Thyroid gland (tissue), 4 donors: ENCODE measurements around the gene HHIPL1. TPM values are rescaled to one million over a fixed set of nuclear protein-coding genes. Genes with fewer than 3 reads are reported as not detected.

Experiments
- DNase-seq, 2 donors: peaks; one replicate each; pipeline ENCODE4 v3.0.0-alpha.2; 2019
- H3K27ac ChIP-seq, 3 donors: fragments of 200-600 bp; sonication (generic); 1 replicate in 2 of 3; 2 replicates in 1 of 3; pipeline ENCODE4 v1.5.1; 2016 to 2019; ENCODE audit warnings: mild to moderate bottlenecking in 1 of 3, moderate library complexity in 1 of 3
- H3K27me3 ChIP-seq: fragments of 200-600 bp; sonication (generic); one replicate; pipeline ENCODE4 v1.5.1; 2019
- H3K36me3 ChIP-seq, 2 donors: fragments of 200-600 bp; sonication (generic); one replicate each; pipeline ENCODE4 v1.5.1; 2016 to 2019
- H3K4me1 ChIP-seq, 2 donors: fragments of 200-600 bp; sonication (generic); one replicate each; pipeline ENCODE4 v1.5.1; 2017 to 2019
- H3K4me3 ChIP-seq, 3 donors: fragments of 200-600 bp; sonication (generic); replicated peaks in 1 of 3; 1 replicate in 2 of 3; 2 replicates in 1 of 3; pipeline ENCODE4 v1.5.1; 2016; ENCODE audit warnings: mild to moderate bottlenecking in 1 of 3
- H3K9me3 ChIP-seq: fragments of 200-600 bp; sonication (generic); one replicate; pipeline ENCODE4 v1.5.1; 2017
- POLR2A ChIP-seq, 2 donors: fragments of 450-650 bp; IDR thresholded peaks; one replicate each; pipeline ENCODE4 v1.6.1; 2017; ENCODE audit warnings: antibody characterized with exemption in 2 of 2, mild to moderate bottlenecking in 2 of 2, moderate library complexity in 1 of 2
- WGBS, 2 donors: methylation state at CpG; one replicate each; pipeline ENCODE4 v1.1.5; 2017; 5-methylcytosine and 5-hydroxymethylcytosine counted together
- intact Hi-C: fragments of 100-400 bp; cut with DNase I; formaldehyde crosslinking; loops from one replicate; pipeline ENCODE4 v1.15.1; 2023
- total RNA-seq, 4 donors: library from RNA; depleted of rRNA; stranded (reverse); fragments of >200 nt; gene quantifications; one replicate each; pipeline ENCODE4 v1.2.3, GENCODE V29; 2016
- TF ChIP-seq, protein P1 (sequence below), 6 experiments: fragments of 200-600 bp in 3 of 6; fragments of 450-650 bp in 3 of 6; sonication (generic) in 3 of 6; IDR thresholded peaks; one replicate each; pipeline ENCODE4 v1.5.1; 2016 to 2019; ENCODE audit warnings: antibody characterized with exemption in 6 of 6, mild to moderate bottlenecking in 2 of 6, inconsistent platforms in 1 of 6, moderate library complexity in 1 of 6

HHIPL1 gene
- total RNA-seq, 4 donors from 2014 or later = 0.98 to 2.7 (median 1.1) TPM

DNA sequence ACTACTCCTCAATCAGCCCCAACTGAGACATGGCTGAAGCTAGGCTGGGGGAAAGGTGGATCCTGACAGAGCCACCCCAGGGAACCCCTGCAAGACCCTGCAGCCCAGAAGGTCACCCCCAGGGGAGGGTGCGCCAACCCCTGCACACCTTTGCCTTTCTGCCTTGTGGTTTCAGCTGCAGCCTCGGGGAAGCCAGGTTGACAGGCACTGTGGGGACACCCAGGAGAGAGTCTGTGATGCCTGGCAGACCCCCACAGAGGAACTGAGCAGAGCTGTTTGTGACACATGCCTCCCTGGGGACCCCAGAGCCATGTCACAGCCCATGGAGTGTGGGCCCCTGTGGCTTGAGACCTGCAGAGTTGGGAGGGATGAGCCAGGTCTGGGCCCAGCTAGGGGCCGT is 11.8 kb upstream of the HHIPL1 start:
- WGBS, 2 donors = 82 to 95% methylated on average over 2 to 3 of the region's 3 CpGs
- H3K36me3 ChIP-seq = no peaks in the 10 kb centered on the region
- H3K4me1 ChIP-seq = peaks cover 0 to 3% of the 10 kb centered on the region in 2 donors
- no peaks in the 10 kb centered on the region for H3K9me3 ChIP-seq
- TF ChIP-seq POLR2A (IDR thresholded peaks at IDR 0.05) = no peak
- TF ChIP-seq, protein P1, sequence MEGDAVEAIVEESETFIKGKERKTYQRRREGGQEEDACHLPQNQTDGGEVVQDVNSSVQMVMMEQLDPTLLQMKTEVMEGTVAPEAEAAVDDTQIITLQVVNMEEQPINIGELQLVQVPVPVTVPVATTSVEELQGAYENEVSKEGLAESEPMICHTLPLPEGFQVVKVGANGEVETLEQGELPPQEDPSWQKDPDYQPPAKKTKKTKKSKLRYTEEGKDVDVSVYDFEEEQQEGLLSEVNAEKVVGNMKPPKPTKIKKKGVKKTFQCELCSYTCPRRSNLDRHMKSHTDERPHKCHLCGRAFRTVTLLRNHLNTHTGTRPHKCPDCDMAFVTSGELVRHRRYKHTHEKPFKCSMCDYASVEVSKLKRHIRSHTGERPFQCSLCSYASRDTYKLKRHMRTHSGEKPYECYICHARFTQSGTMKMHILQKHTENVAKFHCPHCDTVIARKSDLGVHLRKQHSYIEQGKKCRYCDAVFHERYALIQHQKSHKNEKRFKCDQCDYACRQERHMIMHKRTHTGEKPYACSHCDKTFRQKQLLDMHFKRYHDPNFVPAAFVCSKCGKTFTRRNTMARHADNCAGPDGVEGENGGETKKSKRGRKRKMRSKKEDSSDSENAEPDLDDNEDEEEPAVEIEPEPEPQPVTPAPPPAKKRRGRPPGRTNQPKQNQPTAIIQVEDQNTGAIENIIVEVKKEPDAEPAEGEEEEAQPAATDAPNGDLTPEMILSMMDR (IDR thresholded peaks at IDR 0.05) = no peak
- no peak overlapping the region for H3K4me3 ChIP-seq
- H3K27me3 ChIP-seq = no peaks in the 10 kb centered on the region
- no peak for DNase-seq
- intact Hi-C loops = no loop called here
- H3K27ac ChIP-seq = no peak overlapping the region

DNA sequence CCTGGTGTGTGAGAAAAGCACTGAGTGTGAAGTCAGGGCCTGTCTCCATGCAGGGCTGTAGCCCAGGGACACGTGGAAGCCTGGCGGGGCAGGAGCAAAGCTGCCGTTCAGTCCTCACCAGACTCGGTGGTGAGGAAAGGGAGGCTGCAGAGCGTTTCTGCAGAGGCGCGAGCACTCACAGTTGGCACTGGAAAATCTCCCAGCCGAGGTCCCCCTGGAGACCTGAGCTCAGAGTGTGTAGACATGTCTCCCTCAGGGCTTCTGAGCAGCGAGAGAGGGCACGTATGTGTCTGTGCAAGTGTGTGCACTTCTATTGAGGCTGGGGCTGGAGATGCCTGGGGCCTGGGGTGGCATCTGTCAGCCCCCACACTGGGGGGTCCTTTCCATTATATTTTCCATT is 11.0 kb upstream of the HHIPL1 start:
- no peak for TF ChIP-seq POLR2A (IDR thresholded peaks at IDR 0.05)
- TF ChIP-seq, protein P1 (IDR thresholded peaks at IDR 0.05) = no peak
- WGBS, 2 donors = 74 to 82% methylated on average over 10 of the region's 10 CpGs
- intact Hi-C loops = no loop called here

DNA sequence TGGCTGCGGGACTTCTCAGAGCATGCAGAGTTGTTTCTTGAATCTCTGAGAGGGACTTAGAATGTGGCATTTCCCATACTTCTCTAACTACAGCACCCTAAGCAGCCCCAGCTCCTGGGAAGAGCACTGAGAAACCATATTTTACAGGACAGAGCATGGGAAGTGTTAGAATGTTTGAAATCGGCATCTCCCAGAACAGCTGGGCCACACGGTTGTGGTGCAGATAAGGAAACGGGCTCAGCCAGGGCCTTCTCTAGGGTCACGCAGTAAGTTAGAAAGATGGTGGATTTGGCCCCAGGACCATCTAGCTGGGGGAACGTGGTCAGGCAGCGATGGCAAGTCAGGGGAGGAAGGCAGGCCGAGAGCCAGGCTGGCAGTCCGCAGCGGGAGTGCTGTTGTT is 10.5 kb upstream of the HHIPL1 start:
- H3K4me3 ChIP-seq = no peak overlapping the region
- TF ChIP-seq, protein P1 (IDR thresholded peaks at IDR 0.05) = no peak
- no peak for TF ChIP-seq POLR2A (IDR thresholded peaks at IDR 0.05)
- intact Hi-C loops = no loop called here
- no peaks in the 10 kb centered on the region for H3K4me1 ChIP-seq
- no peaks in the 10 kb centered on the region for H3K27me3 ChIP-seq
- 86 to 88% methylated on average over 8 to 10 of the region's 10 CpGs for WGBS, 2 donors
- H3K36me3 ChIP-seq = no peaks in the 10 kb centered on the region
- no peak for DNase-seq
- no peak overlapping the region for H3K27ac ChIP-seq
- H3K9me3 ChIP-seq = no peaks in the 10 kb centered on the region

More for the DNA sequence above, 11.0 kb upstream of the HHIPL1 start:
- Histone ChIP-seq H3K4me3 (no peak overlapping the region), H3K27me3 (no peaks in the 10 kb centered on the region), H3K27ac (no peak overlapping the region), H3K9me3 (no peaks in the 10 kb centered on the region), H3K36me3 (no peaks in the 10 kb centered on the region), H3K4me1 (peaks cover 0 to 2% of the 10 kb centered on the region in 2 donors)
- DNase-seq = no peak

DNA sequence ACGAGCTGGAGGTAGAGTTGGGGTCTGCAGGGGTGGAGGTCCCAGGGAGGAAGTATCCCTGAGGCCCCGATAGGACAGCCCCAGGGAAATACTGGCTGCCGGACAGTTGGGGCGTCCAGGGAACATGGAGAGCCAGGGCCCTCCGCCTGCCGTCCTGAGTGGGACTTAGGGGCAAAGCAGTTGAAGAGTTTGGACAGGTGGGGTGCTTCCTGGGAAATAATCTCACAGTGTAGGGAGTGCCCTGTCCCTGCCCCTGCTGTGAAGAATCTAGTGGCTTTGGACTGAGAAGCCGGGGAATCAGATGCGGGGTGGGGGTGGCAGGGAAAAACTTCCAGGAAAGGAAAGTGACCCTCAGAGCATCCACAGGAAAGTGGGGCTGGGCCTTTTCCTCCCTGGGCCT is 9.8 kb upstream of the HHIPL1 start:
- 75 to 83% methylated on average over 8 of the region's 8 CpGs for WGBS, 2 donors
- intact Hi-C loops = no loop called here
- DNase-seq = no peak
- Histone ChIP-seq H3K9me3 (no peaks in the 10 kb centered on the region), H3K36me3 (no peaks in the 10 kb centered on the region), H3K4me3 (no peak overlapping the region), H3K27me3 (no peaks in the 10 kb centered on the region), H3K27ac (no peak overlapping the region), H3K4me1 (no peaks in the 10 kb centered on the region)
- TF ChIP-seq, protein P1 (IDR thresholded peaks at IDR 0.05) = no peak
- TF ChIP-seq POLR2A (IDR thresholded peaks at IDR 0.05) = no peak

DNA sequence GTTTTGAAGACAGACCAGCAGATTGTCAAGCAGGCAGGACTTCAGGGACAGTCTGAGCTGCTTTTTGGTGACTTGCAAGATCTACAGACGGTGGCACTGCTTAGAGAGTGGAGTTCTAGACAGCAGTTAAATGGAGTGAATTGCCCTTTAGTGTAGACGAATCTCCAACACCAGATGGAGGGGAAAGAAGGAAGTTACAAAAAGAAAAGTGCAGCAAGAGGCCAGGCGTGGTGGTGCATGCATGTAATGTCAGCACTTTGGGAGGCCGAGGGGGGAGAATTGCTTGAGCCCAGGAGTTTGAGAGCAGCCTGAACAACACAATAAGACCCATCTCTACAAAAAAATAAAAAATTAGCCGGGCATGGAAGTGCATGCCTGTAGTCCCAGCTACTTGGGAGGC is 8.4 kb upstream of the HHIPL1 start:
- TF ChIP-seq POLR2A (IDR thresholded peaks at IDR 0.05) = no peak
- TF ChIP-seq, protein P1 (IDR thresholded peaks at IDR 0.05) = no peak
- WGBS, 2 donors = 77 to 79% methylated on average over 5 of the region's 5 CpGs
- Histone ChIP-seq H3K4me1 (no peaks in the 10 kb centered on the region), H3K27ac (no peak overlapping the region), H3K27me3 (no peaks in the 10 kb centered on the region), H3K9me3 (no peaks in the 10 kb centered on the region), H3K36me3 (no peaks in the 10 kb centered on the region), H3K4me3 (no peak overlapping the region)
- DNase-seq = no peak
- intact Hi-C loops = no loop called here
